ENCODE results near the gene CCND2.

The CCND2 gene

DNA sequence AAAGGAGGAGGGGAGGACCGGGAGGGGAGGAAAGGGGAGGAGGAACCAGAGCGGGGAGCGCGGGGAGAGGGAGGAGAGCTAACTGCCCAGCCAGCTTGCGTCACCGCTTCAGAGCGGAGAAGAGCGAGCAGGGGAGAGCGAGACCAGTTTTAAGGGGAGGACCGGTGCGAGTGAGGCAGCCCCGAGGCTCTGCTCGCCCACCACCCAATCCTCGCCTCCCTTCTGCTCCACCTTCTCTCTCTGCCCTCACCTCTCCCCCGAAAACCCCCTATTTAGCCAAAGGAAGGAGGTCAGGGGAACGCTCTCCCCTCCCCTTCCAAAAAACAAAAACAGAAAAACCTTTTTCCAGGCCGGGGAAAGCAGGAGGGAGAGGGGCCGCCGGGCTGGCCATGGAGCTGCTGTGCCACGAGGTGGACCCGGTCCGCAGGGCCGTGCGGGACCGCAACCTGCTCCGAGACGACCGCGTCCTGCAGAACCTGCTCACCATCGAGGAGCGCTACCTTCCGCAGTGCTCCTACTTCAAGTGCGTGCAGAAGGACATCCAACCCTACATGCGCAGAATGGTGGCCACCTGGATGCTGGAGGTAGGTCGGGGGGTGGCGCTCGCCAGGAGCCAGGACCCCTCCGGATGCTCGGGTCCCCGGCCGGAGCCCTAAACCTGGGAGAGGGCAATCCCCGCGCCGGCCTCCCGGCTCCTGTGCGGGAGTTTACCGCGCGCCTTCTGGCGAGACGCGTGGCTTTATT, at the start of gene CCND2:
CCND2 (plus strand) TSS at position 111 of the 744 bp plus-strand sequence; CDS start at position 390, 279 bp downstream.
- Histone ChIP-seq H3K36me3 (ENCODE audit: insufficient read depth, low read depth, low read length) (peaks cover 29% of the 10 kb centered on the region), H3K4me1 (ENCODE audit: insufficient read depth, low read length) (peaks cover 24% of the 10 kb centered on the region), H3K27me3 (ENCODE audit: insufficient read depth, low read length) (peaks cover 40% of the 10 kb centered on the region), H3K4me3 (ENCODE audit: low read length) (peak within 1 kb of the TSS; percentile 95), H3K27ac (ENCODE audit: low read length) (peak within 1 kb of the TSS; percentile 68), H3K9me3 (ENCODE audit: insufficient read depth, low read depth, low read length) (no peaks in the 10 kb centered on the region), H3K9ac (ENCODE audit: low read depth, low read length) (peak within 1 kb of the TSS; percentile 96)

GRCh38 chr12:4224206-4224889, 49.2 kb upstream of the CCND2 start:
- Histone ChIP-seq H3K4me1 (ENCODE audit: insufficient read depth, low read length) (no peaks in the 10 kb centered on the region), H3K36me3 (ENCODE audit: insufficient read depth, low read depth, low read length) (no peaks in the 10 kb centered on the region), H3K27ac (ENCODE audit: low read length) (no peak overlapping the region), H3K9ac (ENCODE audit: low read depth, low read length) (no peak overlapping the region), H3K4me3 (ENCODE audit: low read length) (no peak overlapping the region), H3K27me3 (ENCODE audit: insufficient read depth, low read length) (no peaks in the 10 kb centered on the region), H3K9me3 (ENCODE audit: insufficient read depth, low read depth, low read length) (peaks cover 7% of the 10 kb centered on the region; the same call in 1 of the 2 replicates)

- Histone ChIP-seq H3K36me3 (ENCODE audit: insufficient read depth, low read depth, low read length) (no peaks in the 10 kb centered on the region), H3K4me1 (ENCODE audit: insufficient read depth, low read length) (no peaks in the 10 kb centered on the region)
Observed at GRCh38 chr12:4225571-4225970, 48.0 kb upstream of the CCND2 start.

DNA sequence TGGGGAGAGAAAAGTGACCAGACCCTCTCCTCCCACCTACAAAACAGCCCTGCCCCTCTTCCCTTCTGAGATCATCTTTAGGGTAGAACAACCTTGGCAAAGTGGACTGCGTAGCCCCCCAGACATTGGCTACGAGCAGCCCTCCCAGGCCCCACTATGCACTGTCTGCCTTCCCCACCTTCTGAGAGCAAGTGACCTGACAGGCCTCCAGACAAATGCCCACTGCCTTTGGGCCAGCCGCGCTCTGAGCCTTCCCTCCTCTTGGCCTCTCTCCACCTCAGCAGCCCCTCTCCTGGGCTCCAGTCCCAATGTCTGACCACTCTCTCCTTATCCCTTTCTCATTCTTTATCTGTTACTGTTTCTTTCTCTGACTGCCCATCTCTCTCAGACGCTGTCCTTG, 46.5 kb upstream of the CCND2 start:
- Histone ChIP-seq H3K27ac (ENCODE audit: low read length) (no peak overlapping the region), H3K9me3 (ENCODE audit: insufficient read depth, low read depth, low read length) (peaks cover 4% of the 10 kb centered on the region; the same call in 1 of the 2 replicates), H3K36me3 (ENCODE audit: insufficient read depth, low read depth, low read length) (no peaks in the 10 kb centered on the region), H3K4me1 (ENCODE audit: insufficient read depth, low read length) (no peaks in the 10 kb centered on the region), H3K27me3 (ENCODE audit: insufficient read depth, low read length) (no peaks in the 10 kb centered on the region), H3K4me3 (ENCODE audit: low read length) (no peak overlapping the region), H3K9ac (ENCODE audit: low read depth, low read length) (no peak overlapping the region)

More at GRCh38 chr12:4225571-4225970, 48.0 kb upstream of the CCND2 start:
- Histone ChIP-seq H3K9ac (ENCODE audit: low read depth, low read length) (no peak overlapping the region), H3K9me3 (ENCODE audit: insufficient read depth, low read depth, low read length) (peaks cover 7% of the 10 kb centered on the region; the same call in 1 of the 2 replicates), H3K27me3 (ENCODE audit: insufficient read depth, low read length) (no peaks in the 10 kb centered on the region), H3K27ac (ENCODE audit: low read length) (no peak overlapping the region), H3K4me3 (ENCODE audit: low read length) (no peak overlapping the region)

DNA sequence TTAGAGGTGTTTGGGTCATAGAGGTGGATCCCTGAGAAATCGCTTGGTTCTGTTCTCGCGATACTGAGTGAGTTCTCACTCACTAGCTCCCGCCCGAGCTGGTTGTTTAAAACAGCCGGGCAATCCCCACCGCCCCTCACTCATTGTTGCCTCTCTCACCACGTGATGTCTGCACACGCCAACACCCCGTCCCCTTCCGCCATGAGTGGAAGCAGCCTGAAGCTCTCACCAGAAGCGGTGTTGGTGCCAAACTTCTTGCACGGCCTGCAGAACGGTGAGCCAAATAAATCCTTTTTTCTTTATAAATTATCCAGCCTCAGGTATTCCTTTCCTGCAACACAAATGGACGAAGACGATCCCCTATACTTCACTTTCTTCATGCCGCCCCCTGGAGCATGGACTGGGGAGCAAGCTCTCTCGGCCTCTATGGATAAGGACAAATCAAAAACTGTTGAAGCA, 45.4 kb upstream of the CCND2 start:
- Histone ChIP-seq H3K36me3 (ENCODE audit: insufficient read depth, low read depth, low read length) (no peaks in the 10 kb centered on the region), H3K9me3 (ENCODE audit: insufficient read depth, low read depth, low read length) (no peaks in the 10 kb centered on the region), H3K27me3 (ENCODE audit: insufficient read depth, low read length) (no peaks in the 10 kb centered on the region), H3K27ac (ENCODE audit: low read length) (no peak overlapping the region), H3K4me1 (ENCODE audit: insufficient read depth, low read length) (no peaks in the 10 kb centered on the region), H3K9ac (ENCODE audit: low read depth, low read length) (peak overlapping the region; percentile 6; the same call in 1 of the 2 replicates), H3K4me3 (ENCODE audit: low read length) (peak overlapping the region; percentile 49; the same call in 1 of the 2 replicates)

DNA sequence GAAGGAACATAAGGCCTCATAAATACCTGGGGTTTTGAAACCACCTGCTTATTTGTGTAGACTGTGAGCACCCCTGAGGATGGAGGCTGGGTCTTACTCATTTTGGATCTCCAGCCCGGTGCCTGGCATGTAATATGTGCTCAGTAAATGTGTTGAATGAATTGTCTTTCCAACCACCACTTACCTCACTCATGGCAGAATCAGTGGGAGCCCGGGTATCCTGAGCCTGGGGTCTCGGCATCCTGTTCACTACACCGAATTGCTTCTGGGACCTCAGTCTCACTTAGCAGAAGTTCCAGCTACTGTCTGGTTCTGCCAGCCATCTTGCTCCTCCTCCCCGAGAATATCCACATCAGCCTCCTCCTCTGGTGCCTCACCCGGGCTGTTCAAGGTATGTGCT, 43.0 kb upstream of the CCND2 start:
- Histone ChIP-seq H3K4me3 (ENCODE audit: low read length) (no peak overlapping the region), H3K4me1 (ENCODE audit: insufficient read depth, low read length) (no peaks in the 10 kb centered on the region), H3K36me3 (ENCODE audit: insufficient read depth, low read depth, low read length) (no peaks in the 10 kb centered on the region), H3K9me3 (ENCODE audit: insufficient read depth, low read depth, low read length) (no peaks in the 10 kb centered on the region), H3K27ac (ENCODE audit: low read length) (no peak overlapping the region), H3K9ac (ENCODE audit: low read depth, low read length) (no peak overlapping the region), H3K27me3 (ENCODE audit: insufficient read depth, low read length) (no peaks in the 10 kb centered on the region)

GRCh38 chr12:4238577-4238976, 35.0 kb upstream of the CCND2 start:
- H3K27me3 ChIP-seq (ENCODE audit: insufficient read depth, low read length): no peaks in the 10 kb centered on the region

GRCh38 chr12:4239746-4240145, 33.8 kb upstream of the CCND2 start:
- H3K27me3 ChIP-seq (ENCODE audit: insufficient read depth, low read length): no peaks in the 10 kb centered on the region
- H3K4me1 ChIP-seq (ENCODE audit: insufficient read depth, low read length): no peaks in the 10 kb centered on the region
- H3K9ac ChIP-seq (ENCODE audit: low read depth, low read length): no peak overlapping the region
- H3K27ac ChIP-seq (ENCODE audit: low read length): no peak overlapping the region
- H3K36me3 ChIP-seq (ENCODE audit: insufficient read depth, low read depth, low read length): no peaks in the 10 kb centered on the region
- H3K9me3 ChIP-seq (ENCODE audit: insufficient read depth, low read depth, low read length): peaks cover 4% of the 10 kb centered on the region; the same call in 1 of the 2 replicates
- H3K4me3 ChIP-seq (ENCODE audit: low read length): no peak overlapping the region

More at GRCh38 chr12:4238577-4238976, 35.0 kb upstream of the CCND2 start:
- H3K4me3 ChIP-seq (ENCODE audit: low read length): no peak overlapping the region
- peaks cover 4% of the 10 kb centered on the region; the same call in 1 of the 2 replicates for H3K9me3 ChIP-seq (ENCODE audit: insufficient read depth, low read depth, low read length)
- no peaks in the 10 kb centered on the region for H3K36me3 ChIP-seq (ENCODE audit: insufficient read depth, low read depth, low read length)
- H3K9ac ChIP-seq (ENCODE audit: low read depth, low read length): no peak overlapping the region
- no peaks in the 10 kb centered on the region for H3K4me1 ChIP-seq (ENCODE audit: insufficient read depth, low read length)
- H3K27ac ChIP-seq (ENCODE audit: low read length): no peak overlapping the region

- Histone ChIP-seq H3K27ac (ENCODE audit: low read length) (no peak overlapping the region), H3K27me3 (ENCODE audit: insufficient read depth, low read length) (no peaks in the 10 kb centered on the region), H3K9ac (ENCODE audit: low read depth, low read length) (no peak overlapping the region), H3K36me3 (ENCODE audit: insufficient read depth, low read depth, low read length) (no peaks in the 10 kb centered on the region), H3K9me3 (ENCODE audit: insufficient read depth, low read depth, low read length) (peaks cover 4% of the 10 kb centered on the region; the same call in 1 of the 2 replicates), H3K4me1 (ENCODE audit: insufficient read depth, low read length) (no peaks in the 10 kb centered on the region), H3K4me3 (ENCODE audit: low read length) (no peak overlapping the region)
Observed at GRCh38 chr12:4240161-4240783, 33.3 kb upstream of the CCND2 start.

DNA sequence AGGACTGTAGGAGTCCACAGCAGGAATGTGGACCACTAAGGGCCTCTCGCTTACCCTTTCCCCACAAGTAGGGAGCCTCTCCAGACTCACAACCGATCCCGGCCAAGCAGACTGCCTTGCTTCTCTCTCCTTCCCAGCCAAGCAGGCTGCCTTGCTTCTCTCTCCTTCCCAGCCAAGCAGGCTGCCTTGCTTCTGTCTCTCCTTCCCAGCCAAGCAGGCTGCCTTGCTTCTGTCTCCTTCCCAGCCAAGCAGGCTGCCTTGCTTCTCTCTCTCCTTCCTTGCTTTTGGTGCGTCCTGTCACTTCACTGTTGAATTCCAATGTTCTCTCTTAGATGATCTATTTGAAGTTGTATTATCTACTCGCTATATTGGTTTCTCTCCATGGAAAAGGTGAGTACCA, 32.6 kb upstream of the CCND2 start:
- no peaks in the 10 kb centered on the region for H3K36me3 ChIP-seq (ENCODE audit: insufficient read depth, low read depth, low read length)
- H3K9ac ChIP-seq (ENCODE audit: low read depth, low read length): no peak overlapping the region
- H3K27ac ChIP-seq (ENCODE audit: low read length): no peak overlapping the region
- H3K9me3 ChIP-seq (ENCODE audit: insufficient read depth, low read depth, low read length): peaks cover 4% of the 10 kb centered on the region; the same call in 1 of the 2 replicates
- H3K4me1 ChIP-seq (ENCODE audit: insufficient read depth, low read length): peaks cover 3% of the 10 kb centered on the region; the same call in 1 of the 2 replicates
- H3K27me3 ChIP-seq (ENCODE audit: insufficient read depth, low read length): no peaks in the 10 kb centered on the region
- H3K4me3 ChIP-seq (ENCODE audit: low read length): no peak overlapping the region

DNA sequence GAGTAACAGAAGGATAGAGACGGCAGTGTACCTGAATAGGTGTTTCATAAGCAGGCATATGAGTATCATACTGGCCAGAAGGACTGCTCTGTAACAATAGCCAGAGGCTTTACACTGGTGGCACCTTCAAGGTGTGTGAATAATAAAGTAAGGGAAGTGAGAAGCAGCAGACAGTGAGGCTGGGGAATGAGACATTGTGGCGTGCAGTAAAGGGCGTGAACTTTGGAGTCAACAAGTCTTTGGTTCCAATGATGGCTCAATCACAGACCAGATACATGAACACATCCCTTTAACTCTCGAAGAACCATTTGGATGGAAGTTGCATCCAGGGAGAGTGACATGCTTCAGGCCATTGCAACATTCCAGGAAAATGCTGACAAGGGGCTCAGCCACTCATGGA, 32.0 kb upstream of the CCND2 start:
- Histone ChIP-seq H3K9me3 (ENCODE audit: insufficient read depth, low read depth, low read length) (peaks cover 4% of the 10 kb centered on the region; the same call in 1 of the 2 replicates), H3K36me3 (ENCODE audit: insufficient read depth, low read depth, low read length) (no peaks in the 10 kb centered on the region), H3K27ac (ENCODE audit: low read length) (no peak overlapping the region), H3K4me3 (ENCODE audit: low read length) (no peak overlapping the region), H3K27me3 (ENCODE audit: insufficient read depth, low read length) (no peaks in the 10 kb centered on the region), H3K4me1 (ENCODE audit: insufficient read depth, low read length) (peaks cover 5% of the 10 kb centered on the region; the same call in 1 of the 2 replicates), H3K9ac (ENCODE audit: low read depth, low read length) (no peak overlapping the region)
